Measurements from ENCODE around the gene SLC44A2.

The SLC44A2 gene

DNA sequence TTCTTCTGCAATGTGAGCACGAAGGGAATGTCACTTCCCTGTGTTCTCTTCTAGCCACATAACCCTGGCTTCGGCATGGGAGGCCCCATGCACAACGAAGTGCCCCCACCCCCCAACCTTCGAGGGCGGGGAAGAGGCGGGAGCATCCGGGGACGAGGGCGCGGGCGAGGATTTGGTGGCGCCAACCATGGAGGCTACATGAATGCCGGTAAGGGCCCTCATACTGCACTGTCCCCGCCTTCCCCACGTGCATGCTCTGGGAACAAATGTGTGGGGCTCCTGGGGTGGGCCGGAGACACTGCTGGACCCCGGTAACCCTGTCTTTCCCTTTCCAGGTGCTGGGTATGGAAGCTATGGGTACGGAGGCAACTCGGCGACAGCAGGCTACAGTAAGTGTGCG is 58.2 kb downstream of the SLC44A2 start:
- Mint-ChIP-seq H3K36me3 (ENCODE audit: low read depth) (peaks cover 55% of the 10 kb centered on the region), H3K9me3 (no peaks in the 10 kb centered on the region), H3K27ac (peak overlapping the region; percentile 48), H3K4me1 (no peaks in the 10 kb centered on the region), H3K27me3 (ENCODE audit: low read depth, poor library complexity) (no peaks in the 10 kb centered on the region), H3K4me3 (no peak overlapping the region)
- TF ChIP-seq, protein P1, sequence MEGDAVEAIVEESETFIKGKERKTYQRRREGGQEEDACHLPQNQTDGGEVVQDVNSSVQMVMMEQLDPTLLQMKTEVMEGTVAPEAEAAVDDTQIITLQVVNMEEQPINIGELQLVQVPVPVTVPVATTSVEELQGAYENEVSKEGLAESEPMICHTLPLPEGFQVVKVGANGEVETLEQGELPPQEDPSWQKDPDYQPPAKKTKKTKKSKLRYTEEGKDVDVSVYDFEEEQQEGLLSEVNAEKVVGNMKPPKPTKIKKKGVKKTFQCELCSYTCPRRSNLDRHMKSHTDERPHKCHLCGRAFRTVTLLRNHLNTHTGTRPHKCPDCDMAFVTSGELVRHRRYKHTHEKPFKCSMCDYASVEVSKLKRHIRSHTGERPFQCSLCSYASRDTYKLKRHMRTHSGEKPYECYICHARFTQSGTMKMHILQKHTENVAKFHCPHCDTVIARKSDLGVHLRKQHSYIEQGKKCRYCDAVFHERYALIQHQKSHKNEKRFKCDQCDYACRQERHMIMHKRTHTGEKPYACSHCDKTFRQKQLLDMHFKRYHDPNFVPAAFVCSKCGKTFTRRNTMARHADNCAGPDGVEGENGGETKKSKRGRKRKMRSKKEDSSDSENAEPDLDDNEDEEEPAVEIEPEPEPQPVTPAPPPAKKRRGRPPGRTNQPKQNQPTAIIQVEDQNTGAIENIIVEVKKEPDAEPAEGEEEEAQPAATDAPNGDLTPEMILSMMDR (IDR thresholded peaks at IDR 0.05): no peak
- no peak for DNase-seq

DNA sequence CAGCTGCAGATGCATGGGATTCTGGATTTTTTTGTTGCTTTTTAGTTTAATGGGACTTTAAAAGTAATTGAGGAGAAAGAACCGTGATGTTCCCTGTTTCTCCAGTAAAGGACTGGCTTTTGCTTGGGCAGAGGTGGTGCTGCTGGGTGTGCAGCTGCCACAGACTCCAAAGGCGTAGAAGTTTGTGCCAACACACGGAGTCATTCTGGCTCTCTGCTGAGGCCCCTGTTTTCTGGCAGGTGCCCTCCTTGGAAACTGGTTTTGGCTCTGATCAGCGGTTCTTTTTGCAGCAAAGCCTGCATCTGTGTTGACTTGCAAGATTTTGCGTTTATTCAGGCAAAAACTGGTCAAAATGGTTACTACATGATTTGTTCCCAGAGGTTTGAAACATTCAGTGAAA is 59.9 kb downstream of the SLC44A2 start:
- H3K27me3 Mint-ChIP-seq (ENCODE audit: low read depth, poor library complexity): no peaks in the 10 kb centered on the region
- H3K4me1 Mint-ChIP-seq: no peaks in the 10 kb centered on the region
- peak overlapping the region; percentile 33 for H3K27ac Mint-ChIP-seq
- H3K36me3 Mint-ChIP-seq (ENCODE audit: low read depth): peaks cover 54% of the 10 kb centered on the region
- H3K9me3 Mint-ChIP-seq: no peaks in the 10 kb centered on the region
- TF ChIP-seq, protein P1 (IDR thresholded peaks at IDR 0.05): no peak
- no peak for DNase-seq
- H3K4me3 Mint-ChIP-seq: no peak overlapping the region

DNA sequence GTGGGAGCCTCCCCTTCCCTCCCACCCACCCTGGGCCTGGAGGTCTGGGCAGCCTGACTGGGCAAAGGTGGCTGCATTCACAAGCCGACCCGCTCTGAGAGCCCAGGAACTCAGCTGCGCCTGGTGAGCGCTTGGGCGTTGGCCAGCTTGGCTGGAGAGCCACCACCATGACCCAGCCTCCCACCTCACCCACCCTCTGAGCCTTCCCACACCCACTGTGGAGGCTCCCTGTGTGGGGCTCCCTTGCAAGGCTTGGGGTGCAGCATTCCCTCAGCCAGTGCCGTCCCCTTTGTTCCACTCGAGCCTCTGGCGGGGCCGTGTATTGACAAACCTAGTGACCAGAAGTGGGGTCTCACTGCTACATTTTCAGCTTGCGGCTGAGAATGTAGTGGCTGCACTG is 60.8 kb downstream of the SLC44A2 start:
- Mint-ChIP-seq H3K27ac (no peak overlapping the region), H3K27me3 (ENCODE audit: low read depth, poor library complexity) (peaks cover 5% of the 10 kb centered on the region), H3K4me3 (no peak overlapping the region), H3K4me1 (no peaks in the 10 kb centered on the region), H3K9me3 (no peaks in the 10 kb centered on the region), H3K36me3 (ENCODE audit: low read depth) (peaks cover 56% of the 10 kb centered on the region)
- TF ChIP-seq, protein P1 (IDR thresholded peaks at IDR 0.05): no peak
- DNase-seq: no peak

DNA sequence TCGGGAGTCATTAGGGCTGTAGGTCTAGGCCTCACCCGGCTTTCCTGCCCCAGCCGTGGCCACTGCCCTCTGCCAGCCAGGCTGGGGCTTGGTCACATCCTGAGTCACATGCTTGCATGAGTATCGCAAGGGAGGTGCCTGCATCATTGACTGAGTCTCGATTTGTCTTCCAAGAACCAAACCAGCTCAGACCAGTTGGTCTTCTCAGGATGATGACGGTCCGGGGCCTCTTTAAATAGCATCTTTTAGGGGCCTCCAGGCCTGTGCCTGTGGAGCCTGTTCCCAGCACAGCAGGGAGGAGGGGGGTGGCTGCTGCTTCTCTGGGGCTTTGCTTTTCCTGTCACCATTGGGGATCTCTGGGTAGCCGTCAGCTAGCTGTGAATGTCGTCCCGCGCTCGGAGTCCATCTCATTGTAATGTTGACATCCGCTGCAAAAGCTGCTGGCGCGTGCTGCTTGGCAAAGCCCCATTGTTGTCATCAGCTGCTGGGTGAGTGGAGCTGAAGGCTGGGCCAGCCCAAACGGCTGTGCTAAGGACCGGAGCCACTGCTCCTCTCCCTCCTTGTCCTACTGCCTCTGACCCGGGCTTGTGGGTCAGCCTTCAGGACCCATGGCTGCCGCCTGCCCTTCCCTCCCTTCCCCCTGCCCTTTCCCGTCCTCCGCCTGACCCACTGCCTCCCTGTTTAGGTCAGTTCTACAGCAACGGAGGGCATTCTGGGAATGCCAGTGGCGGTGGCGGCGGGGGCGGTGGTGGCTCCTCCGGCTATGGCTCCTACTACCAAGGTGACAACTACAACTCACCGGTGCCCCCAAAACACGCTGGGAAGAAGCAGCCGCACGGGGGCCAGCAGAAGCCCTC is 61.5 kb downstream of the SLC44A2 start:
- H3K9me3 Mint-ChIP-seq: no peaks in the 10 kb centered on the region
- DNase-seq: no peak
- H3K4me3 Mint-ChIP-seq: no peak overlapping the region
- H3K36me3 Mint-ChIP-seq (ENCODE audit: low read depth): peaks cover 56% of the 10 kb centered on the region
- no peaks in the 10 kb centered on the region for H3K4me1 Mint-ChIP-seq
- TF ChIP-seq, protein P1 (IDR thresholded peaks at IDR 0.05): no peak
- H3K27ac Mint-ChIP-seq: peak overlapping the region; percentile 88
- peaks cover 5% of the 10 kb centered on the region for H3K27me3 Mint-ChIP-seq (ENCODE audit: low read depth, poor library complexity)

DNA sequence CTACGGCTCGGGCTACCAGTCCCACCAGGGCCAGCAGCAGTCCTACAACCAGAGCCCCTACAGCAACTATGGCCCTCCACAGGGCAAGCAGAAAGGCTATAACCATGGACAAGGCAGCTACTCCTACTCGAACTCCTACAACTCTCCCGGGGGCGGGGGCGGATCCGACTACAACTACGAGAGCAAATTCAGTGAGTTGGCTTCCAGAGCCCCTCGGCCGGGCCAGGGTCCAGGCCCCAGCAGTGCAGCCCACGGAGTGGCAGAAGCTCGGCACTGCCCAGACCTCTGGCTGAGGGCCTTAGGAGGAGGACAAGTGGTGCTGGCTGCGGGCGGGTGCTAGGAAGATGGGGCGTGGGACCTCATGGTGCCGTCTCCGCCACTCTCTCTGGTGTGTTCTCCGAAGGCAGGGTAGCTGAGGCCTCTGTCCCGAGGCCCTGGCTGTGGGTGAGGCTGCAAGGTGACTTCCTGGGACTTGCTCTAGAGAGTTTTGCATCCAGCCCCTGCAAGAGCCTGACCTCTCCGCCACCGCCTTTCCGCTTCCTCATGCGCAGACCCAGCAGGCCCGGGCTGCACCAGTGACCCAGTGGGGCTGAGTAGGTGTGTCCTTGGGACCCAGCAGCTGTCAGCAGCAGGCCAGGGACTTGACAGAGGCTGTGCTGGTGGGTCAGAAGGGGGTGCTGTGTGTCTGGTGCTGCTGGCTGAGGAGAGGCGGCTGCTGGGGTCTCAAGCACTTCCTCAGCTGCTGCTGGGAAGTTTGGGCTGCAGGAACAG is 62.4 kb downstream of the SLC44A2 start:
- Mint-ChIP-seq H3K4me1 (no peaks in the 10 kb centered on the region), H3K36me3 (ENCODE audit: low read depth) (peaks cover 62% of the 10 kb centered on the region), H3K27me3 (ENCODE audit: low read depth, poor library complexity) (peaks cover 5% of the 10 kb centered on the region), H3K4me3 (no peak overlapping the region), H3K9me3 (no peaks in the 10 kb centered on the region), H3K27ac (peak overlapping the region; percentile 57)
- DNase-seq: no peak
- TF ChIP-seq, protein P1 (IDR thresholded peaks at IDR 0.05): no peak

All from nephron progenitor cell (in vitro differentiated cells).